ENCODE data around the gene CD22.

CD22 gene

GRCh38 chr19:35351411-35352176, 22.6 kb downstream of the CD22 start:
- Histone ChIP-seq H3K36me3 (replicated peaks; ENCODE audit: low read depth, low read length) (peaks cover 23% of the 10 kb centered on the region), H3K4me2 (ENCODE audit: low read length) (no peak overlapping the region)

GRCh38 chr19:35352177-35352447, 23.1 kb downstream of the CD22 start:
- Histone ChIP-seq H3K9ac (ENCODE audit: low read length) (no peak overlapping the region), H3K27me3 (ENCODE audit: low read depth, low read length) (0 out of 2 replicates have a peak, but pooled peaks cover under 1% of the 10 kb centered on the region), H2AFZ (ENCODE audit: low read depth, low read length) (no peak overlapping the region)

More at GRCh38 chr19:35351411-35352176, 22.6 kb downstream of the CD22 start:
- no peak overlapping the region for H3K4me3 ChIP-seq (ENCODE audit: low read length)
- H4K20me1 ChIP-seq (ENCODE audit: insufficient read depth, low read length), result no peaks in the 10 kb centered on the region
- H3K9me3 ChIP-seq (ENCODE audit: insufficient read depth, low read length), result no peaks in the 10 kb centered on the region
- no peak overlapping the region for H3K9ac ChIP-seq (ENCODE audit: low read length)
- no peaks in the 10 kb centered on the region for H3K79me2 ChIP-seq (ENCODE audit: low read length)
- H2AFZ ChIP-seq (ENCODE audit: low read depth, low read length), result no peak overlapping the region
- TF ChIP-seq EZH2phosphoT487 (IDR thresholded peaks at IDR 0.05; ENCODE audit: low read depth) (no peak), CTCF (IDR thresholded peaks at IDR 0.05; ENCODE audit: low read depth, low read length) (no peak)
- H3K27ac ChIP-seq (ENCODE audit: low read length), result no peak overlapping the region
- peaks cover 53% of the 10 kb centered on the region for H3K4me1 ChIP-seq (ENCODE audit: low read length)
- H3K27me3 ChIP-seq (ENCODE audit: low read depth, low read length), result no peaks in the 10 kb centered on the region

GRCh38 chr19:35352448-35353304, 23.7 kb downstream of the CD22 start:
- Histone ChIP-seq H3K4me2 (ENCODE audit: low read length) (peak overlapping the region; percentile 66), H3K27ac (ENCODE audit: low read length) (no peak overlapping the region), H3K4me3 (ENCODE audit: low read length) (peak overlapping the region; percentile 49)

More at GRCh38 chr19:35352177-35352447, 23.1 kb downstream of the CD22 start:
- H3K4me1 ChIP-seq (ENCODE audit: low read length), result peaks cover 48% of the 10 kb centered on the region
- H3K27ac ChIP-seq (ENCODE audit: low read length), result no peak overlapping the region
- no peak overlapping the region; the same call in 1 of the 2 replicates for H3K4me3 ChIP-seq (ENCODE audit: low read length)
- H4K20me1 ChIP-seq (ENCODE audit: insufficient read depth, low read length), result no peaks in the 10 kb centered on the region
- H3K79me2 ChIP-seq (ENCODE audit: low read length), result no peaks in the 10 kb centered on the region
- H3K36me3 ChIP-seq (replicated peaks; ENCODE audit: low read depth, low read length), result peaks cover 19% of the 10 kb centered on the region
- no peak for TF ChIP-seq CTCF (IDR thresholded peaks at IDR 0.05; ENCODE audit: low read depth, low read length)
- TF ChIP-seq EZH2phosphoT487 (IDR thresholded peaks at IDR 0.05; ENCODE audit: low read depth), result no peak
- H3K4me2 ChIP-seq (ENCODE audit: low read length), result peak overlapping the region; percentile 66
- no peaks in the 10 kb centered on the region for H3K9me3 ChIP-seq (ENCODE audit: insufficient read depth, low read length)

More at GRCh38 chr19:35352448-35353304, 23.7 kb downstream of the CD22 start:
- Histone ChIP-seq H4K20me1 (ENCODE audit: insufficient read depth, low read length) (no peaks in the 10 kb centered on the region), H3K4me1 (ENCODE audit: low read length) (peaks cover 44% of the 10 kb centered on the region), H3K79me2 (ENCODE audit: low read length) (no peaks in the 10 kb centered on the region), H3K36me3 (replicated peaks; ENCODE audit: low read depth, low read length) (peaks cover 18% of the 10 kb centered on the region), H3K27me3 (ENCODE audit: low read depth, low read length) (0 out of 2 replicates have a peak, but pooled peaks cover 6% of the 10 kb centered on the region), H3K9me3 (ENCODE audit: insufficient read depth, low read length) (no peaks in the 10 kb centered on the region), H3K9ac (ENCODE audit: low read length) (peak overlapping the region; percentile 37; the same call in 1 of the 2 replicates), H2AFZ (ENCODE audit: low read depth, low read length) (peak overlapping the region; percentile 78)
- TF ChIP-seq EZH2phosphoT487 (IDR thresholded peaks at IDR 0.05; ENCODE audit: low read depth), result no peak
- peak; percentile 95 for TF ChIP-seq CTCF (IDR thresholded peaks at IDR 0.05; ENCODE audit: low read depth, low read length)
